Adrenal gland (tissue), 12 donors: ENCODE measurements around the gene KNG1. TPM values are rescaled to one million over a fixed set of nuclear protein-coding genes. Genes with fewer than 3 reads are reported as not detected.

Experiments used
- DNase-seq, 7 donors: peaks; one replicate each; pipeline ENCODE4 v3.0.0-alpha.2; 2019 to 2020
- H3K27ac ChIP-seq, 5 donors: fragments of 200-600 bp; sonication (generic) in 4 of 5; 1 replicate in 3 of 5; 2 replicates in 2 of 5; pipeline versions ENCODE4 v1.5.1 to v1.8.0; 2016 to 2020; ENCODE audit warnings: mild to moderate bottlenecking in 1 of 5
- H3K27me3 ChIP-seq: fragments of 200-600 bp; 2 replicates; pipeline ENCODE4 v1.8.0; 2021
- H3K36me3 ChIP-seq, 2 donors: fragments of 200-600 bp; replicated peaks in 1 of 2; 1 replicate in 1 of 2; 2 replicates in 1 of 2; pipeline versions ENCODE4 v1.5.1 to v1.8.0; 2018 to 2022
- H3K4me1 ChIP-seq, 2 donors: fragments of 200-600 bp; replicated peaks in 1 of 2; 1 replicate in 1 of 2; 2 replicates in 1 of 2; pipeline versions ENCODE4 v1.5.1 to v1.8.0; 2018 to 2021
- H3K4me3 ChIP-seq, 4 donors: fragments of 200-600 bp; sonication (generic) in 3 of 4; one replicate each; pipeline ENCODE4 v1.5.1; 2016 to 2018
- H3K9me3 ChIP-seq, 3 donors: fragments of 200-600 bp; sonication (generic) in 1 of 3; replicated peaks in 1 of 3; 1 replicate in 2 of 3; 2 replicates in 1 of 3; pipeline versions ENCODE4 v1.5.1 to v1.8.0; 2016 to 2021
- POLR2A ChIP-seq, 2 donors: fragments of 450-650 bp; IDR thresholded peaks; one replicate each; pipeline ENCODE4 v1.6.1; 2017; ENCODE audit warnings: antibody characterized with exemption in 2 of 2, mild to moderate bottlenecking in 2 of 2, moderate library complexity in 1 of 2
- WGBS, 4 donors: extraction: QIAGEN DNeasy Blood & Tissue Kit in 2 of 4; methylation state at CpG; one replicate each; pipeline versions ENCODE4 v1.1.5 to v1.1.7; 2013 to 2017; 5-methylcytosine and 5-hydroxymethylcytosine counted together
- intact Hi-C, 2 donors: fragments of 100-400 bp; cut with DNase I; formaldehyde crosslinking; loops; one replicate each; pipeline versions ENCODE4 v1.14.1 to v1.15.0; 2022 to 2023
- polyA plus RNA-seq, 3 donors: library from polyadenylated mRNA; stranded (reverse); fragments of 200-250 nt in 2 of 3; fragments of 350-450 nt in 1 of 3; fragmentation: Illumina TruSeq in 1 of 3; extraction: RNeasy Lipid Tissue Mini Kit (QIAGEN cat#74804) in 1 of 3; gene quantifications; one replicate each; pipeline ENCODE4 v1.2.3, GENCODE V29; 2013 to 2014
- total RNA-seq, 9 donors: library from RNA; depleted of rRNA in 4 of 9; stranded (reverse); fragments of >200 nt in 4 of 9; fragments of 120-200 nt in 1 of 9; fragmentation: NEBNext Ultra II Directional in 1 of 9; extraction: Animal tissue kit (Norgen Biotek cat#: 25700) in 1 of 9; gene quantifications; one replicate each; pipeline versions ENCODE4 v1.1.0 to v1.2.4, GENCODE V29; 2013 to 2023
- TF ChIP-seq, protein P1 (sequence below), 6 experiments: fragments of 450-650 bp in 4 of 6; fragments of 200-600 bp in 2 of 6; sonication (generic) in 1 of 6; IDR thresholded peaks; 1 replicate in 5 of 6; 2 replicates in 1 of 6; pipeline versions ENCODE4 v1.5.1 to v1.8.0; 2016 to 2021; ENCODE audit warnings: antibody characterized with exemption in 6 of 6, mild to moderate bottlenecking in 2 of 6, moderate library complexity in 1 of 6
- donor health status: healthy with polysubstance abuse.
- donor health status: Bipolar disorder and iron deficiency.
- donor health status: DM: yes; HTN: yes; CAD: no.
- donor health status: DM: no; HTN: no; CAD: no.
- donor health status: DM: no; HTN: no; CAD: no.
- donor health status: DM: yes; HTN: yes; CAD: no.

The KNG1 gene
- total and polyA plus RNA-seq, 12 donors, result 0.16 to 0.38 (median 0.26) TPM; not detected in 8

DNA sequence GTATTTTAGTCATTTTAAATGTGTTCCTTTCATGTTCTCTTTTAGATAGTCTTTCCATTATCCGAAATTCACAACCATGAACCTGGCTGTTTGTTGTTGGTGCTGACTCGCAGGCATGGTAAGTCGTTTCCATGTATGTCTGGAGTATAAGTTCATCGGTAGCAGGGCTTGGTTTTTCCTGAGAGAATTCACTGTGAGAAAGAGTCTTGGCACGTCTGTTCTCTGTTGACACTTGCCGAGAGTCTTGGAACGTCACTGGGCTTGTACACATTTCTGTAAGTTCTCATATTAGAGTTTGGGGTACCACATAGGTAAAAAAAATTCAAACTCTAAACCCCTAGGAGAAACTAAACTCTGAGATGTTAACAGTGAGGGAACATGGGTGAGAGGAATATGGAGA, 36.8 kb downstream of the KNG1 start:
- no peak for DNase-seq
- TF ChIP-seq POLR2A (IDR thresholded peaks at IDR 0.05), result no peak
- TF ChIP-seq, protein P1, sequence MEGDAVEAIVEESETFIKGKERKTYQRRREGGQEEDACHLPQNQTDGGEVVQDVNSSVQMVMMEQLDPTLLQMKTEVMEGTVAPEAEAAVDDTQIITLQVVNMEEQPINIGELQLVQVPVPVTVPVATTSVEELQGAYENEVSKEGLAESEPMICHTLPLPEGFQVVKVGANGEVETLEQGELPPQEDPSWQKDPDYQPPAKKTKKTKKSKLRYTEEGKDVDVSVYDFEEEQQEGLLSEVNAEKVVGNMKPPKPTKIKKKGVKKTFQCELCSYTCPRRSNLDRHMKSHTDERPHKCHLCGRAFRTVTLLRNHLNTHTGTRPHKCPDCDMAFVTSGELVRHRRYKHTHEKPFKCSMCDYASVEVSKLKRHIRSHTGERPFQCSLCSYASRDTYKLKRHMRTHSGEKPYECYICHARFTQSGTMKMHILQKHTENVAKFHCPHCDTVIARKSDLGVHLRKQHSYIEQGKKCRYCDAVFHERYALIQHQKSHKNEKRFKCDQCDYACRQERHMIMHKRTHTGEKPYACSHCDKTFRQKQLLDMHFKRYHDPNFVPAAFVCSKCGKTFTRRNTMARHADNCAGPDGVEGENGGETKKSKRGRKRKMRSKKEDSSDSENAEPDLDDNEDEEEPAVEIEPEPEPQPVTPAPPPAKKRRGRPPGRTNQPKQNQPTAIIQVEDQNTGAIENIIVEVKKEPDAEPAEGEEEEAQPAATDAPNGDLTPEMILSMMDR (IDR thresholded peaks at IDR 0.05), result no peak
- no peaks in the 10 kb centered on the region for H3K36me3 ChIP-seq
- no peaks in the 10 kb centered on the region for H3K9me3 ChIP-seq
- H3K4me1 ChIP-seq, result peaks cover 0 to 5% of the 10 kb centered on the region in 2 donors
- no peak overlapping the region for H3K27ac ChIP-seq
- no peaks in the 10 kb centered on the region for H3K27me3 ChIP-seq
- intact Hi-C loops, result no loop called here
- no peak overlapping the region for H3K4me3 ChIP-seq
- WGBS, 4 donors, result 78 to 89% (median 82%) methylated on average over 7 of the region's 7 CpGs

DNA sequence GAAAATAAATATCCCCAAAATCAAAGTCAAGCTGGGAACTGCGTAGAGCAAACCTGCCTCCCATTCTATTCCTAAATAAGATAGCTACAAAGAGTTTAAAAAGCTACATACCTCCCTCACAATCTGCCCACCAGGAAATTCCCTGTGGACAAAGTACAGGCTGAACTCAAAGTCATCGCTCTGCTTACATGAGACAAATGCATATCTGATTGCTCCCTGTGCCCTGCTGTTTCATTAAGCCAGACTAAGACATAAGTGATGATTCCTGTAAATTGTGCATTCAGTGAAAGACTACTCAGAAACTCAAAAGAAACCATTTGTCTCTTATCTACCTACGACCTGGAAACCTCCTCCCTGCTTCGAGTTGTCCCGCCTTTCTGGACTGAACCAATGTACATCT, 37.7 kb downstream of the KNG1 start:
- 85 to 90% (median 88%) methylated on average over 5 of the region's 5 CpGs for whole genome bisulfite sequencing, 4 donors
- intact Hi-C loops, result no loop called here
- no peak overlapping the region for H3K27ac ChIP-seq
- no peak overlapping the region for H3K4me3 ChIP-seq
- TF ChIP-seq, protein P1 (IDR thresholded peaks at IDR 0.05), result no peak
- TF ChIP-seq POLR2A (IDR thresholded peaks at IDR 0.05), result no peak
- no peaks in the 10 kb centered on the region for H3K36me3 ChIP-seq
- no peak for DNase-seq
- no peaks in the 10 kb centered on the region for H3K27me3 ChIP-seq
- H3K9me3 ChIP-seq, result no peaks in the 10 kb centered on the region
- H3K4me1 ChIP-seq, result peaks cover 0 to 5% of the 10 kb centered on the region in 2 donors

GRCh38 chr3:186757214-186757613, 40.1 kb downstream of the KNG1 start:
- TF ChIP-seq, protein P1 (IDR thresholded peaks at IDR 0.05), result no peak
- no peak for TF ChIP-seq POLR2A (IDR thresholded peaks at IDR 0.05)
- Histone ChIP-seq H3K4me1 (peaks cover 0 to 5% of the 10 kb centered on the region in 2 donors), H3K9me3 (no peaks in the 10 kb centered on the region), H3K27me3 (no peaks in the 10 kb centered on the region), H3K36me3 (no peaks in the 10 kb centered on the region), H3K4me3 (no peak overlapping the region), H3K27ac (no peak overlapping the region)
- DNase-seq, result no peak
- intact Hi-C loops, result no loop called here
- WGBS, 4 donors, result 80 to 88% (median 83%) methylated on average over 8 of the region's 8 CpGs

DNA sequence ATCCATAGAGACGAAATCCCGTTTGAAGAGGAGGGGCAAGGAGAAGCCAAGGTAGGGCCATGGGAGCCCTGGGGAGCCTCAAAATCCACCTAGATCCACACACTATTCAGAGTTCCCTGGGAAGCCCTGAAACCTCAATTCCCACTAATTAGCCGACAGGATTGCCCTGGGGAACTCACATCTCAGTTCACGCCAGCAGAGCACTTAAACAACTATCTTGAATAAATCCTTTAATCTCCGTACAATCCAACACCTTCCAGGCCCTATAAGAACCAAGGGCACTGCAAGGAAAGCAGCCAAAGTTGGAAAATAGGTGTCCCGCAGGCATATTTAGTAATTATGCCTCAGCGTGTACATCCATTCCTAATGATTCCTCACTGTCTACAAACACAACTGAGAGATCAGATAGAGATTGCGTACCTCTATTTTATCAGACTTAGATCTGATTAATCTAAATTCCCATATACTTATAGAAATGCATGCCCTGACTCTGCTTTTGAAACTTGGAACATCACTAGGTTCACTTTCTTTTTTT, 40.6 kb downstream of the KNG1 start:
- Histone ChIP-seq H3K36me3 (no peaks in the 10 kb centered on the region), H3K27ac (no peak overlapping the region), H3K4me3 (no peak overlapping the region), H3K27me3 (no peaks in the 10 kb centered on the region), H3K9me3 (no peaks in the 10 kb centered on the region), H3K4me1 (peaks cover 0 to 4% of the 10 kb centered on the region in 2 donors)
- 75 to 88% (median 83%) methylated on average over 8 of the region's 8 CpGs for WGBS, 4 donors
- DNase-seq, result no peak
- TF ChIP-seq, protein P1 (IDR thresholded peaks at IDR 0.05), result no peak
- intact Hi-C loops, result no loop called here
